K562 (cell line): ENCODE measurements around the gene CLUH. TPM values are rescaled to one million over a fixed set of nuclear protein-coding genes. Genes with fewer than 3 reads are reported as not detected.

ENCODE experiments used
- ATAC-seq: fragments of 200-7000 bp; cut with Tn5 transposase; 3 replicates; pipeline ENCODE4 v1.9.1; 2020; ENCODE audit warnings: moderate library complexity
- BruUV-seq: library from RNA; stranded (reverse); fragments of 400-500 nt; replicated peaks from 2 replicates; lab custom pipeline; 2021; lab: Mats Ljungman, UMichigan
- CTCF ChIA-PET: fragments of 300-600 bp; formaldehyde crosslinking; extraction: SDS; loops from one replicate; lab custom pipeline; 2021; ENCODE audit warnings: low intra/inter-chr PET ratio; lab: Yijun Ruan, JAX
- POLR2A ChIA-PET: fragments of 300-600, 350-650 bp; sonication (Branson Sonifier 250); formaldehyde crosslinking; extraction: SDS; loops from one replicate; lab custom pipeline; 2021; ENCODE audit warnings: antibody characterized with exemption, inconsistent platforms; lab: Yijun Ruan, JAX
- DNase-seq, 4 experiments: peaks; one replicate each; pipeline versions ENCODE4 v3.0.0 to v3.0.0-alpha.2; 2011 to 2018; ENCODE audit warnings: low spot score in 3 of 4, mixed read lengths in 3 of 4; ENCODE audit errors: extremely low read depth in 1 of 4
- FAIRE-seq: peaks from 2 replicates; lab custom pipeline; 2011; peaks lifted over from hg19 to GRCh38; lab: Jason Lieb, UNC
- H2AFZ ChIP-seq: 2 replicates; pipeline ENCODE4 v1.6.0; 2011; ENCODE audit warnings: low read depth, low read length, control low read depth, inconsistent platforms
- H3K27ac ChIP-seq: fragments of 200-600 bp; 3 replicates; pipeline ENCODE4 v1.8.0; 2011; ENCODE audit warnings: low read depth, mild to moderate bottlenecking, control low read depth, inconsistent platforms, low read length, moderate library complexity, mixed read lengths; ENCODE audit errors: extremely low read depth
- H3K27me3 ChIP-seq, 2 experiments: fragments of 300-600 bp in 1 of 2; 2 replicates in 1 of 2; 3 replicates in 1 of 2; pipeline versions ENCODE4 v1.6.0 to v1.8.0; 2011; ENCODE audit warnings: inconsistent platforms in 2 of 2, low read length in 2 of 2, mild to moderate bottlenecking in 1 of 2, mixed read lengths in 1 of 2, moderate library complexity in 1 of 2; ENCODE audit not compliant: control insufficient read depth in 2 of 2, insufficient read depth in 2 of 2
- H3K36me3 ChIP-seq: fragments of 300-600 bp; 3 replicates; pipeline ENCODE4 v1.8.0; 2011; ENCODE audit warnings: mild to moderate bottlenecking, low read length, inconsistent platforms; ENCODE audit not compliant: control insufficient read depth, insufficient read depth
- H3K4me1 ChIP-seq, 2 experiments: fragments of 200-600 bp in 1 of 2; replicated peaks in 1 of 2; 2 replicates in 1 of 2; 3 replicates in 1 of 2; pipeline versions ENCODE4 v1.5.1 to v1.8.0; 2011; ENCODE audit warnings: inconsistent platforms in 2 of 2, low read length in 2 of 2, mild to moderate bottlenecking in 1 of 2, mixed read lengths in 1 of 2, moderate library complexity in 1 of 2; ENCODE audit not compliant: control insufficient read depth in 2 of 2, insufficient read depth in 2 of 2
- H3K4me2 ChIP-seq: 2 replicates; pipeline ENCODE4 v1.6.1; 2011; ENCODE audit warnings: low read length, control low read depth, inconsistent platforms, mixed read lengths; ENCODE audit not compliant: insufficient read depth
- H3K4me3 ChIP-seq: fragments of 200-600 bp; sonication (generic), shearing (Covaris generic); 2 replicates; pipeline ENCODE4 v1.5.1; 2016; ENCODE audit warnings: control low read depth, inconsistent platforms
- H3K79me2 ChIP-seq: fragments of 200-600 bp; 3 replicates; pipeline ENCODE4 v1.8.0; 2011; ENCODE audit warnings: low read length, inconsistent platforms; ENCODE audit not compliant: control insufficient read depth, insufficient read depth
- H3K9ac ChIP-seq, 2 experiments: 2 replicates each; pipeline versions ENCODE4 v1.6.0 to v1.6.1; 2011; ENCODE audit warnings: low read depth in 2 of 2, low read length in 2 of 2, control low read depth in 1 of 2, inconsistent platforms in 1 of 2, mild to moderate bottlenecking in 1 of 2, mixed read lengths in 1 of 2; ENCODE audit not compliant: insufficient read depth in 1 of 2
- H3K9me1 ChIP-seq: one replicate; pipeline ENCODE4 v1.6.0; 2011; ENCODE audit warnings: inconsistent platforms, mild to moderate bottlenecking, low read length, moderate library complexity; ENCODE audit not compliant: control insufficient read depth, insufficient read depth
- H3K9me3 ChIP-seq: replicated peaks from 2 replicates; pipeline ENCODE4 v1.5.1; 2011; ENCODE audit warnings: low read depth, low read length, inconsistent platforms; ENCODE audit not compliant: control insufficient read depth, insufficient read depth
- H4K20me1 ChIP-seq: replicated peaks from 2 replicates; pipeline ENCODE4 v1.6.1; 2011; ENCODE audit warnings: low read length, inconsistent platforms, mixed read lengths; ENCODE audit not compliant: control insufficient read depth, insufficient read depth
- CEBPB ChIP-seq: fragments of 450-650 bp; IDR thresholded peaks from 2 replicates; pipeline ENCODE4 v1.6.1; 2016; ENCODE audit warnings: missing genetic modification characterization, missing compliant biosample characterization
- HDAC2 ChIP-seq: fragments of 450-650 bp; IDR thresholded peaks from 2 replicates; pipeline ENCODE4 v1.6.1; 2016; ENCODE audit warnings: mild to moderate bottlenecking
- RFX1 ChIP-seq: fragments of 450-650 bp; IDR thresholded peaks from 2 replicates; pipeline ENCODE4 v1.6.1; 2016; ENCODE audit warnings: mild to moderate bottlenecking, moderate library complexity
- ZC3H4 ChIP-seq: sonication (generic); formaldehyde crosslinking; IDR thresholded peaks from 2 replicates; pipeline ENCODE4 v1.9.0; 2021; ENCODE audit warnings: missing genetic modification reagents, borderline replicate concordance
- ZNF175 ChIP-seq: fragments of 200-800 bp; sonication (Bioruptor generic); IDR thresholded peaks from 2 replicates; pipeline ENCODE4 v1.6.1; 2016; ENCODE audit warnings: low read depth, mild to moderate bottlenecking, missing genetic modification characterization, missing compliant biosample characterization
- ZNF445 ChIP-seq: fragments of 250-450 bp; sonication (Bioruptor Pico); IDR thresholded peaks from 2 replicates; pipeline ENCODE4 v1.4.0; 2020; ENCODE audit warnings: low read depth, mild to moderate bottlenecking, moderate library complexity
- ZSCAN32 ChIP-seq: fragments of 450-650 bp; formaldehyde crosslinking; IDR thresholded peaks from 2 replicates; pipeline ENCODE4 v1.4.0; 2020; ENCODE audit warnings: mild to moderate bottlenecking, moderate library complexity
- WGBS: fragments of 100-300 bp; shearing (Covaris generic); methylation state at CpG from one replicate; pipeline ENCODE4 v1.1.6; 2016; ENCODE audit warnings: low coverage, mixed read lengths; ENCODE audit not compliant: insufficient coverage; ENCODE audit errors: missing lambda C conversion rate; 5-methylcytosine and 5-hydroxymethylcytosine counted together
- in situ Hi-C: fragments of 300-500 bp; cut with MboI; formaldehyde crosslinking; loops from 4 replicates; pipeline ENCODE4 v1.15.0; 2018; ENCODE audit warnings: inconsistent platforms, mixed read lengths
- intact Hi-C: fragments of 100-400 bp; cut with micrococcal nuclease; formaldehyde crosslinking; loops from 2 replicates; pipeline ENCODE4 v1.14.2; 2022
- polyA plus RNA-seq, 8 experiments: library from polyadenylated mRNA; depleted of rRNA in 4 of 8; stranded (reverse) in 5 of 8; unstranded in 3 of 8; fragments of >200 nt; fragmentation: Nextera tagmentation in 2 of 8; fragmentation: Illumina TruSeq in 1 of 8; extraction: Ambion mirVana in 2 of 8; extraction: Trizol in 1 of 8; gene quantifications; 2 replicates each; pipeline versions ENCODE4 v1.2.1 to v1.2.3, GENCODE V29; 2011 to 2014; ENCODE audit warnings: inconsistent platforms in 1 of 8, missing spikeins in 1 of 8
- total RNA-seq, 7 experiments: library from RNA; depleted of rRNA in 6 of 7; stranded (reverse); fragments of >200 nt in 6 of 7; fragmentation: Illumina TruSeq in 2 of 7; extraction: Trizol in 2 of 7; gene quantifications; 2 replicates each; pipeline versions ENCODE4 v1.2.1 to v1.2.3, GENCODE V29; 2011 to 2021; ENCODE audit warnings: low replicate concordance in 1 of 7
- TF ChIP-seq, protein P1 (sequence below), 2 experiments: fragments of 450-650 bp in 1 of 2; sonication (generic) in 1 of 2; formaldehyde crosslinking in 1 of 2; IDR thresholded peaks; 2 replicates each; pipeline versions ENCODE4 v1.7.1 to v1.9.0; 2016 to 2022; ENCODE audit warnings: inconsistent platforms in 1 of 2, mild to moderate bottlenecking in 1 of 2, missing genetic modification reagents in 1 of 2
- TF ChIP-seq, protein P2 (sequence below): IDR thresholded peaks from 2 replicates; pipeline ENCODE4 v1.6.1; 2011; ENCODE audit warnings: borderline replicate concordance, low read depth, mild to moderate bottlenecking, moderate library complexity, low read length; ENCODE audit not compliant: insufficient read depth, poor library complexity, severe bottlenecking

Gene CLUH
- total and polyA plus RNA-seq, 9 of the 15 experiments (the other 6 are each of a cell fraction or from before 2014, with no cell fraction given) = 0.21 to 140 (median 33.2) TPM

DNA sequence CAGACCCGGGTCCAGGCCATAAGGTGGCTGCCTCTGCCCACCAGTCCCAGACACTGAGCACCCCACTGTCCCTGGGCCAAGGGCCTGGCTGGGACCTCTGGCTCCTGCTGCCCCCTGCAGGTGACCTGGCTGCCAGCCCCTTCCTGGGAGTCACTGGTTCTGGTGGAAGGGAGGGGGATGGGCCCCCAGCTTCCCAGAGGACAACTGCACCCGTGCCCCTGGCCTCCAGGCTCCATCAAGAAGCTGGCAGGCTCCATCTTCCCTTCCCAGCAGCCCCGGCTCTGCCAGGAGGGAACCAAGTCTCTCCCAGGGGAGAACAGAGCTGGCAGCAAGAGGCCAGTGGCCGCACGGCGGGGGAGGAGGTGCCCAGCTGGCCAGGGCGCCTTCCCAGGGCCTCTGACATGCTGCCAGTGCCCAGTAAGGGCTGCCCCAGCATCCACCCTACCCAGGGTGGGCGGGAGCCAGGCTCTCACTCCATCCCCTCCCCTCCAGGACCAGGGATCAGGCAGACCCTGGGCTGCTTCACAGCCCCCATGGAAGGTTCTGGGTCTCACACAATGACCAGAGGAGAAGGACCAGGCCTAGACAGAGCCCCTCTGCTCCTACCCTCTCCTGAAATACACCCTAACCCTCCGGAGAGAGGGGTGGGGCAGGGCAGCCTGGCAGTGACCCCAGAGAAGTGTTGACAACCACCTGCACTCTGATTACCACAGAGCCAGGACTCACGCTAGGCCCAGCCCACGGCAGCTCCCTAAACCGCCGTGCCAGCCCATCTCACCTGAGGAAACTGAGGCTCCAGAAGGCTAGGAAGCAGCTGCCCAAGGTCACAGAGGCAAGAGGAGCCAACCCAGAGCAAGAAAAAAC is 3.6 kb downstream of the CLUH start:
- WGBS = 77% methylated on average over 8 of the region's 13 CpGs
- intact Hi-C loops = no loop called here
- no peak for FAIRE-seq
- BruUV-seq = no TSS peak
- Histone ChIP-seq H3K9me3 (no peaks in the 10 kb centered on the region), H3K27ac (no peak overlapping the region), H4K20me1 (peaks cover 20% of the 10 kb centered on the region), H3K9ac (peak overlapping the region in 1 of 2 experiments; percentile 85; a peak in 2 of 4 replicates), H3K79me2 (peaks cover 85% of the 10 kb centered on the region), H3K36me3 (peaks cover 62% of the 10 kb centered on the region; the same call in 1 of the 3 replicates), H3K4me3 (no peak overlapping the region), H3K4me2 (no peak overlapping the region), H2AFZ (no peak overlapping the region), H3K27me3 (no peaks in the 10 kb centered on the region), H3K9me1 (peaks cover 5% of the 10 kb centered on the region), H3K4me1 (peaks cover 16 to 57% of the 10 kb centered on the region in 2 experiments; a peak in 4 of 5 replicates)
- ChIA-PET CTCF (no interaction called here), POLR2A (interaction anchor here (1.4 to 1.5 kb wide), 2 partner anchors 11 kb away, joined by 3 to 4 read pairs; no protein-coding TSS in a partner anchor)
- in situ Hi-C loops = no loop called here
- ATAC-seq = peak; percentile 50
- DNase-seq = peak in 3 of 4 experiments; percentile 34 to 42 (median 35)
- TF ChIP-seq, protein P1, sequence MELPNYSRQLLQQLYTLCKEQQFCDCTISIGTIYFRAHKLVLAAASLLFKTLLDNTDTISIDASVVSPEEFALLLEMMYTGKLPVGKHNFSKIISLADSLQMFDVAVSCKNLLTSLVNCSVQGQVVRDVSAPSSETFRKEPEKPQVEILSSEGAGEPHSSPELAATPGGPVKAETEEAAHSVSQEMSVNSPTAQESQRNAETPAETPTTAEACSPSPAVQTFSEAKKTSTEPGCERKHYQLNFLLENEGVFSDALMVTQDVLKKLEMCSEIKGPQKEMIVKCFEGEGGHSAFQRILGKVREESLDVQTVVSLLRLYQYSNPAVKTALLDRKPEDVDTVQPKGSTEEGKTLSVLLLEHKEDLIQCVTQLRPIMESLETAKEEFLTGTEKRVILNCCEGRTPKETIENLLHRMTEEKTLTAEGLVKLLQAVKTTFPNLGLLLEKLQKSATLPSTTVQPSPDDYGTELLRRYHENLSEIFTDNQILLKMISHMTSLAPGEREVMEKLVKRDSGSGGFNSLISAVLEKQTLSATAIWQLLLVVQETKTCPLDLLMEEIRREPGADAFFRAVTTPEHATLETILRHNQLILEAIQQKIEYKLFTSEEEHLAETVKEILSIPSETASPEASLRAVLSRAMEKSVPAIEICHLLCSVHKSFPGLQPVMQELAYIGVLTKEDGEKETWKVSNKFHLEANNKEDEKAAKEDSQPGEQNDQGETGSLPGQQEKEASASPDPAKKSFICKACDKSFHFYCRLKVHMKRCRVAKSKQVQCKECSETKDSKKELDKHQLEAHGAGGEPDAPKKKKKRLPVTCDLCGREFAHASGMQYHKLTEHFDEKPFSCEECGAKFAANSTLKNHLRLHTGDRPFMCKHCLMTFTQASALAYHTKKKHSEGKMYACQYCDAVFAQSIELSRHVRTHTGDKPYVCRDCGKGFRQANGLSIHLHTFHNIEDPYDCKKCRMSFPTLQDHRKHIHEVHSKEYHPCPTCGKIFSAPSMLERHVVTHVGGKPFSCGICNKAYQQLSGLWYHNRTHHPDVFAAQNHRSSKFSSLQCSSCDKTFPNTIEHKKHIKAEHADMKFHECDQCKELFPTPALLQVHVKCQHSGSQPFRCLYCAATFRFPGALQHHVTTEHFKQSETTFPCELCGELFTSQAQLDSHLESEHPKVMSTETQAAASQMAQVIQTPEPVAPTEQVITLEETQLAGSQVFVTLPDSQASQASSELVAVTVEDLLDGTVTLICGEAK (IDR thresholded peaks at IDR 0.05) = no peak
- TF ChIP-seq, protein P1 (CRISPR knock-in tag; IDR thresholded peaks at IDR 0.05) = no peak
- no peak for TF ChIP-seq ZNF175
- no peak for TF ChIP-seq ZC3H4 (CRISPR knock-in tag)
- no peak for TF ChIP-seq CEBPB (tag)
- TF ChIP-seq ZSCAN32 (CRISPR knock-in tag) = no peak
- no peak for TF ChIP-seq ZNF445
- no peak for TF ChIP-seq RFX1
- TF ChIP-seq, protein P2, sequence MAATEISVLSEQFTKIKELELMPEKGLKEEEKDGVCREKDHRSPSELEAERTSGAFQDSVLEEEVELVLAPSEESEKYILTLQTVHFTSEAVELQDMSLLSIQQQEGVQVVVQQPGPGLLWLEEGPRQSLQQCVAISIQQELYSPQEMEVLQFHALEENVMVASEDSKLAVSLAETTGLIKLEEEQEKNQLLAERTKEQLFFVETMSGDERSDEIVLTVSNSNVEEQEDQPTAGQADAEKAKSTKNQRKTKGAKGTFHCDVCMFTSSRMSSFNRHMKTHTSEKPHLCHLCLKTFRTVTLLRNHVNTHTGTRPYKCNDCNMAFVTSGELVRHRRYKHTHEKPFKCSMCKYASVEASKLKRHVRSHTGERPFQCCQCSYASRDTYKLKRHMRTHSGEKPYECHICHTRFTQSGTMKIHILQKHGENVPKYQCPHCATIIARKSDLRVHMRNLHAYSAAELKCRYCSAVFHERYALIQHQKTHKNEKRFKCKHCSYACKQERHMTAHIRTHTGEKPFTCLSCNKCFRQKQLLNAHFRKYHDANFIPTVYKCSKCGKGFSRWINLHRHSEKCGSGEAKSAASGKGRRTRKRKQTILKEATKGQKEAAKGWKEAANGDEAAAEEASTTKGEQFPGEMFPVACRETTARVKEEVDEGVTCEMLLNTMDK = peak; percentile 50
- no peak for TF ChIP-seq HDAC2
